Osteoblast (primary cell): ENCODE data around the gene TRMT2B. TPM values are rescaled to one million over a fixed set of nuclear protein-coding genes. Genes with fewer than 3 reads are reported as not detected.
"Not testable (repeated sequence)": the region's sequence is repeated elsewhere in the genome, so short reads cannot be mapped to it uniquely, and the experiment has no call there.

Experiments
- DNase-seq: peaks from one replicate; pipeline ENCODE4 v3.0.0; 2011; ENCODE audit warnings: low spot score, mixed read lengths; ENCODE audit not compliant: insufficient read length; ENCODE audit errors: missing footprints
- H2AFZ ChIP-seq: 2 replicates; pipeline ENCODE4 v1.6.0; 2011; ENCODE audit warnings: mild to moderate bottlenecking, low read length
- H3K27ac ChIP-seq: 2 replicates; pipeline ENCODE4 v1.5.1; 2011; ENCODE audit warnings: mild to moderate bottlenecking, low read depth, low read length, moderate library complexity
- H3K27me3 ChIP-seq: 2 replicates; pipeline ENCODE4 v1.6.0; 2012; ENCODE audit warnings: mild to moderate bottlenecking, control low read depth, inconsistent platforms, low read length, moderate library complexity; ENCODE audit not compliant: insufficient read depth
- H3K36me3 ChIP-seq: 2 replicates; pipeline ENCODE4 v1.5.1; 2011; ENCODE audit warnings: mild to moderate bottlenecking, low read length, control low read depth, moderate library complexity; ENCODE audit not compliant: insufficient read depth
- H3K4me1 ChIP-seq: 2 replicates; pipeline ENCODE4 v1.5.1; 2011; ENCODE audit warnings: mild to moderate bottlenecking, low read length, control low read depth, moderate library complexity; ENCODE audit not compliant: insufficient read depth
- H3K4me2 ChIP-seq: 2 replicates; pipeline ENCODE4 v1.6.0; 2011; ENCODE audit warnings: mild to moderate bottlenecking, low read length; ENCODE audit not compliant: insufficient read depth
- H3K4me3 ChIP-seq: fragments of 200-600 bp; sonication (generic); 3 replicates; pipeline ENCODE4 v1.5.1; 2012; ENCODE audit warnings: mild to moderate bottlenecking, low read length, inconsistent platforms; ENCODE audit not compliant: insufficient read depth
- H3K79me2 ChIP-seq: 2 replicates; pipeline ENCODE4 v1.6.0; 2012; ENCODE audit warnings: mild to moderate bottlenecking, low read length, control low read depth, inconsistent platforms; ENCODE audit not compliant: insufficient read depth
- H3K9me3 ChIP-seq: 2 replicates; pipeline ENCODE4 v1.5.1; 2011; ENCODE audit warnings: low read depth, low read length, control low read depth
- H4K20me1 ChIP-seq: 2 replicates; pipeline ENCODE4 v1.6.0; 2012; ENCODE audit warnings: mild to moderate bottlenecking, low read length, control low read depth; ENCODE audit not compliant: insufficient read depth
- CTCF ChIP-seq: IDR thresholded peaks from 2 replicates; pipeline ENCODE4 v1.5.1; 2011; ENCODE audit warnings: mild to moderate bottlenecking, low read depth, low read length, moderate library complexity; ENCODE audit errors: extremely low read depth
- total RNA-seq: library from RNA; depleted of rRNA; stranded (reverse); fragments of >200 nt; gene quantifications from 2 replicates; pipeline ENCODE4 v1.2.3, GENCODE V29; 2012

TRMT2B gene
- total RNA-seq, 1 donor = 13.8 TPM

DNA sequence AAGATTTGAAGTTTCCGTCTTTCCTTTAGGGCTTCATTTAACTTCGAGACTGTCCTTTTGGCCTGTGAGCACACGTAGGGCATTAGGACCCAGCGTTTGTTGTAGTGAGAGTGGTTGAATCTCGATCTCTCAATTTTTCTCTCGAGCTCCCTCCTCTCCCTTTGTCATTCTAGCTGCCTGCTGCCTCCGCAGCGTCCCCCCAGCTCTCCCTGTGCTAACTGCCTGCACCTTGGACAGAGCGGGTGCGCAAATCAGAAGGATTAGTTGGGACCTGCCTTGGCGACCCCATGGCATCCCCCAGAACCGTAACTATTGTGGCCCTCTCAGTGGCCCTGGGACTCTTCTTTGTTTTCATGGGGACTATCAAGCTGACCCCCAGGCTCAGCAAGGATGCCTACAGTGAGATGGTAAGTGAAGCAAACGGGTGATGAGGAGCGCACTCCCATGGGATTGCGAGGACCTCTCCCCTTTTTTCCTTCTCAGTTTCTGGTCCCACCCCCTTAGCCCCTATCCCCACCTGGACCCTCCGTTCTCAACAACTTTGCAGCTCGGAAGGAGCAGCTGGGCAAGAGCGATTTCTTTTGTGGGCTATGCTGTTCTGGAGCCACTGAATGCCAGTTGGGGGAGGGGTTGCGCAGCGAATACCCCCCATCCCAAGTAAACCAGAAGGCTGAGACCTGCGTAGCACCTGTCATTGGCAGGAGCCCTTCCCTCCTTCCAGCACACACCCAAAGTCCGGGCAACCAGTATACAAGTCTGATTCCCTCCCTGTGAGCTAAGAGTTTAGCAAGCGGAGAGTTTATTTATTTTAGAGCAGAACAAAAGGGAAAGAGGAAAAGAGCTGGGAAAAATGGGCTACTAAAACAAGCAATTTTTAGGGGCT is 27.0 kb upstream of the TRMT2B start, which contains the start of gene TMEM35A:
TMEM35A (plus strand) TSS at position 164 of the 883 bp plus-strand sequence; CDS start at position 288, 124 bp downstream.
- Histone ChIP-seq H3K4me3 (peak within 1 kb of the TSS; percentile 74), H2AFZ (peak within 1 kb of the TSS; percentile 80), H3K4me1 (peaks cover 3% of the 10 kb centered on the region), H3K79me2 (no peaks in the 10 kb centered on the region), H3K27ac (no peak within 1 kb of the TSS), H3K27me3 (no peaks in the 10 kb centered on the region), H3K9me3 (no peaks in the 10 kb centered on the region), H3K4me2 (peak within 1 kb of the TSS; percentile 81), H3K36me3 (no peaks in the 10 kb centered on the region), H4K20me1 (no peaks in the 10 kb centered on the region)
- DNase-seq = peak; percentile 79
- TF ChIP-seq CTCF = no peak

DNA sequence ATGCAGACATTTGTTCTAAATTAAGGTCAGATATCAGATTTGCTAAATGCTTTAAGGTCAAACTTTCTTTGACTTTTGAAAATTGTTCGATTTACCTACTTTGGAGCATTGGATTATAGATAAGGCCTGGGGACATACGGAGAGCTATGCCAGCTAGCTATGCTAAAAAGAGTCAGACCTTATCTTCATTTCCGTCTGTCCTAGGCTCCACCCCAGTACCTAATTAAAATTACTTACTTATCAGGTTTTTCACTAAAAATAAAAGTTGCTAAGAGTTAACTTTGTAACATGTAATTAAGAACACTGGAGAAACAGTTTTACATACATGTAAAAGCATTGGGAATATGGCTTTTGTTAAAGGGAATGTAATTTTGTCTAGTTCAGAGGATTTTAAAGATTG is 19.7 kb upstream of the TRMT2B start:
- DNase-seq = no peak

GRCh38 chrX:101062176-101062575 is 10.3 kb upstream of the TRMT2B start:
- Histone ChIP-seq H2AFZ (no peak overlapping the region), H4K20me1 (no peaks in the 10 kb centered on the region), H3K27me3 (no peaks in the 10 kb centered on the region), H3K4me1 (peaks cover 6% of the 10 kb centered on the region), H3K27ac (no peak overlapping the region), H3K9me3 (no peaks in the 10 kb centered on the region), H3K4me2 (no peak overlapping the region), H3K4me3 (no peak overlapping the region), H3K79me2 (no peaks in the 10 kb centered on the region), H3K36me3 (no peaks in the 10 kb centered on the region)
- TF ChIP-seq CTCF = no peak
- no peak for DNase-seq

More for the DNA sequence above, 19.7 kb upstream of the TRMT2B start:
- H3K4me1 ChIP-seq = no peaks in the 10 kb centered on the region
- H3K4me3 ChIP-seq = no peak overlapping the region
- H3K79me2 ChIP-seq = no peaks in the 10 kb centered on the region
- H3K36me3 ChIP-seq = no peaks in the 10 kb centered on the region
- no peak overlapping the region for H2AFZ ChIP-seq
- H3K27me3 ChIP-seq = no peaks in the 10 kb centered on the region
- no peaks in the 10 kb centered on the region for H3K9me3 ChIP-seq
- TF ChIP-seq CTCF = no peak
- H3K4me2 ChIP-seq = no peak overlapping the region
- H4K20me1 ChIP-seq = no peaks in the 10 kb centered on the region
- no peak overlapping the region for H3K27ac ChIP-seq

- Histone ChIP-seq H3K4me2 (peak overlapping the region; percentile 55), H3K4me3 (peak overlapping the region; percentile 35), H3K36me3 (no peaks in the 10 kb centered on the region), H3K4me1 (peaks cover 3% of the 10 kb centered on the region), H3K79me2 (no peaks in the 10 kb centered on the region), H3K9me3 (no peaks in the 10 kb centered on the region), H3K27ac (peak overlapping the region; percentile 52), H4K20me1 (no peaks in the 10 kb centered on the region), H2AFZ (peak overlapping the region; percentile 23), H3K27me3 (no peaks in the 10 kb centered on the region)
- no peak for TF ChIP-seq CTCF
- peak; percentile 84 for DNase-seq
Observed at GRCh38 chrX:101057093-101057714, 5.3 kb upstream of the TRMT2B start.

DNA sequence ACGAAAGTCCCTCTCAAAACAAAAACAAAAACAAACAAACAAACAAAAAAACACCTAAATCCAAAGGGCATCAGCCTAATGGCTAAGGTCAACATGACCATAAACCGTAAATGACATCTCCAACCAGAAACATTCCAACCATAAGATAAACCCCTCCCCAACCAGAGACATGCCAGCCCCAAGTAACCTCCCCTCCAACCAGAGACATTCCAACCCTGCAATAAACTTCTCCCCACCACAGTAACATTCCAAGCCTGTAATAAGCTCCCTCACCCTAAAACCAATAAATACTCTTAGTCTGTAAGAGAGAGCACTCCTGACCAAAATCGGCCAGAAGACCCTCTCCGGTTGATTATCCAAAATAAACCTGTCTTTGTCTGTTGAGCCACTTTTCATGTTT is 4.6 kb upstream of the TRMT2B start:
- H3K79me2 ChIP-seq, H3K4me1 ChIP-seq, DNase-seq, H3K36me3 ChIP-seq, H3K9me3 ChIP-seq, H4K20me1 ChIP-seq, H3K27me3 ChIP-seq: not testable (repeated sequence)
- Histone ChIP-seq H3K4me2 (peak overlapping the region; percentile 55), H3K4me3 (peak overlapping the region; percentile 35), H2AFZ (peak overlapping the region; percentile 23), H3K27ac (peak overlapping the region; percentile 52)
